Measurements from ENCODE around the gene UBE2C.
"Not testable (repeated sequence)": the region's sequence is repeated elsewhere in the genome, so short reads cannot be mapped to it uniquely, and the experiment has no call there.

UBE2C gene

GRCh38 chr20:45812157-45813005 lies at the start of gene UBE2C:
Gene UBE2C, plus strand, starts transcription at chr20:45812644. Its CDS starts 52 bp downstream, at chr20:45812696.
- no peaks in the 10 kb centered on the region for H3K27me3 ChIP-seq (ENCODE audit: control insufficient read depth, insufficient read depth, low read length)
- peak within 1 kb of the TSS; percentile 19 for H3K27ac ChIP-seq (ENCODE audit: low read depth, low read length)
- no peak within 1 kb of the TSS for H3K9ac ChIP-seq (ENCODE audit: low read length)
- H3K4me3 ChIP-seq (ENCODE audit: low read length), result peak within 1 kb of the TSS; percentile 68
- peaks cover 20% of the 10 kb centered on the region for H3K36me3 ChIP-seq (ENCODE audit: control insufficient read depth, insufficient read depth, low read length)
- H3K4me1 ChIP-seq (ENCODE audit: control insufficient read depth, insufficient read depth, low read length), result peaks cover 4% of the 10 kb centered on the region

- H3K27ac ChIP-seq (ENCODE audit: low read depth, low read length); H3K4me3 ChIP-seq (ENCODE audit: low read length); H3K36me3 ChIP-seq (ENCODE audit: control insufficient read depth, insufficient read depth, low read length); H3K4me1 ChIP-seq (ENCODE audit: control insufficient read depth, insufficient read depth, low read length); H3K9ac ChIP-seq (ENCODE audit: low read length); H3K27me3 ChIP-seq (ENCODE audit: control insufficient read depth, insufficient read depth, low read length): not testable (repeated sequence)
Observed at GRCh38 chr20:45764618-45765282, 47.7 kb upstream of the UBE2C start.

- Histone ChIP-seq H3K27me3 (ENCODE audit: control insufficient read depth, insufficient read depth, low read length) (no peaks in the 10 kb centered on the region), H3K27ac (ENCODE audit: low read depth, low read length) (no peak overlapping the region), H3K4me1 (ENCODE audit: control insufficient read depth, insufficient read depth, low read length) (no peaks in the 10 kb centered on the region), H3K36me3 (ENCODE audit: control insufficient read depth, insufficient read depth, low read length) (no peaks in the 10 kb centered on the region), H3K9ac (ENCODE audit: low read length) (no peak overlapping the region), H3K4me3 (ENCODE audit: low read length) (no peak overlapping the region)
Observed at GRCh38 chr20:45765307-45765875, 47.1 kb upstream of the UBE2C start.

GRCh38 chr20:45765980-45766379 lies 46.5 kb upstream of the UBE2C start:
- no peaks in the 10 kb centered on the region for H3K27me3 ChIP-seq (ENCODE audit: control insufficient read depth, insufficient read depth, low read length)
- H3K36me3 ChIP-seq (ENCODE audit: control insufficient read depth, insufficient read depth, low read length), result no peaks in the 10 kb centered on the region
- peaks cover 1% of the 10 kb centered on the region for H3K4me1 ChIP-seq (ENCODE audit: control insufficient read depth, insufficient read depth, low read length)
- no peak overlapping the region for H3K27ac ChIP-seq (ENCODE audit: low read depth, low read length)
- no peak overlapping the region for H3K9ac ChIP-seq (ENCODE audit: low read length)
- H3K4me3 ChIP-seq (ENCODE audit: low read length), result no peak overlapping the region

- Histone ChIP-seq H3K9ac (ENCODE audit: low read length) (no peak overlapping the region), H3K27ac (ENCODE audit: low read depth, low read length) (no peak overlapping the region), H3K4me1 (ENCODE audit: control insufficient read depth, insufficient read depth, low read length) (peaks cover 9% of the 10 kb centered on the region), H3K27me3 (ENCODE audit: control insufficient read depth, insufficient read depth, low read length) (no peaks in the 10 kb centered on the region), H3K36me3 (ENCODE audit: control insufficient read depth, insufficient read depth, low read length) (no peaks in the 10 kb centered on the region), H3K4me3 (ENCODE audit: low read length) (no peak overlapping the region)
Observed at GRCh38 chr20:45768479-45768878, 44.0 kb upstream of the UBE2C start.

- Histone ChIP-seq H3K4me1 (ENCODE audit: control insufficient read depth, insufficient read depth, low read length) (peaks cover 9% of the 10 kb centered on the region), H3K27me3 (ENCODE audit: control insufficient read depth, insufficient read depth, low read length) (no peaks in the 10 kb centered on the region), H3K36me3 (ENCODE audit: control insufficient read depth, insufficient read depth, low read length) (no peaks in the 10 kb centered on the region), H3K27ac (ENCODE audit: low read depth, low read length) (peak overlapping the region; percentile 70), H3K4me3 (ENCODE audit: low read length) (no peak overlapping the region), H3K9ac (ENCODE audit: low read length) (no peak overlapping the region)
Observed at GRCh38 chr20:45771182-45771759, 41.2 kb upstream of the UBE2C start.

GRCh38 chr20:45772693-45773092 lies 39.8 kb upstream of the UBE2C start:
- Histone ChIP-seq H3K4me3 (ENCODE audit: low read length) (no peak overlapping the region), H3K27ac (ENCODE audit: low read depth, low read length) (no peak overlapping the region), H3K4me1 (ENCODE audit: control insufficient read depth, insufficient read depth, low read length) (peaks cover 9% of the 10 kb centered on the region), H3K9ac (ENCODE audit: low read length) (no peak overlapping the region), H3K27me3 (ENCODE audit: control insufficient read depth, insufficient read depth, low read length) (no peaks in the 10 kb centered on the region), H3K36me3 (ENCODE audit: control insufficient read depth, insufficient read depth, low read length) (no peaks in the 10 kb centered on the region)

GRCh38 chr20:45774945-45775344 lies 37.5 kb upstream of the UBE2C start:
- no peaks in the 10 kb centered on the region for H3K36me3 ChIP-seq (ENCODE audit: control insufficient read depth, insufficient read depth, low read length)
- peaks cover 27% of the 10 kb centered on the region for H3K4me1 ChIP-seq (ENCODE audit: control insufficient read depth, insufficient read depth, low read length)
- H3K9ac ChIP-seq (ENCODE audit: low read length), result no peak overlapping the region
- no peak overlapping the region for H3K27ac ChIP-seq (ENCODE audit: low read depth, low read length)
- H3K4me3 ChIP-seq (ENCODE audit: low read length), result no peak overlapping the region
- no peaks in the 10 kb centered on the region for H3K27me3 ChIP-seq (ENCODE audit: control insufficient read depth, insufficient read depth, low read length)

GRCh38 chr20:45775411-45775810 lies 37.0 kb upstream of the UBE2C start:
- no peaks in the 10 kb centered on the region for H3K36me3 ChIP-seq (ENCODE audit: control insufficient read depth, insufficient read depth, low read length)
- peaks cover 30% of the 10 kb centered on the region for H3K4me1 ChIP-seq (ENCODE audit: control insufficient read depth, insufficient read depth, low read length)
- H3K27ac ChIP-seq (ENCODE audit: low read depth, low read length), result no peak overlapping the region
- no peaks in the 10 kb centered on the region for H3K27me3 ChIP-seq (ENCODE audit: control insufficient read depth, insufficient read depth, low read length)
- no peak overlapping the region for H3K4me3 ChIP-seq (ENCODE audit: low read length)
- no peak overlapping the region for H3K9ac ChIP-seq (ENCODE audit: low read length)

- H3K9ac ChIP-seq (ENCODE audit: low read length), result no peak overlapping the region
- no peaks in the 10 kb centered on the region for H3K27me3 ChIP-seq (ENCODE audit: control insufficient read depth, insufficient read depth, low read length)
- peaks cover 35% of the 10 kb centered on the region for H3K4me1 ChIP-seq (ENCODE audit: control insufficient read depth, insufficient read depth, low read length)
- H3K4me3 ChIP-seq (ENCODE audit: low read length), result no peak overlapping the region
- no peak overlapping the region for H3K27ac ChIP-seq (ENCODE audit: low read depth, low read length)
- no peaks in the 10 kb centered on the region for H3K36me3 ChIP-seq (ENCODE audit: control insufficient read depth, insufficient read depth, low read length)
Observed at GRCh38 chr20:45776931-45777330, 35.5 kb upstream of the UBE2C start.

GRCh38 chr20:45779011-45779915 lies 33.2 kb upstream of the UBE2C start:
- Histone ChIP-seq H3K27ac (ENCODE audit: low read depth, low read length) (peak overlapping the region; percentile 97), H3K36me3 (ENCODE audit: control insufficient read depth, insufficient read depth, low read length) (no peaks in the 10 kb centered on the region), H3K4me3 (ENCODE audit: low read length) (no peak overlapping the region), H3K9ac (ENCODE audit: low read length) (no peak overlapping the region), H3K27me3 (ENCODE audit: control insufficient read depth, insufficient read depth, low read length) (no peaks in the 10 kb centered on the region), H3K4me1 (ENCODE audit: control insufficient read depth, insufficient read depth, low read length) (peaks cover 45% of the 10 kb centered on the region)

All from rectal smooth muscle tissue (tissue), 1 donor.